NCI-H1417 (cell line): Measurements from ENCODE around the gene CCR7.

Experiments used
- DNase-seq, 3 experiments: peaks; one replicate each; lab custom pipeline; 2025; lab: John Stamatoyannopoulos, UW

The CCR7 gene

GRCh38 chr17:40516581-40517285 lies 48.5 kb downstream of the CCR7 start:
- DNase-seq, result no peak

- DNase-seq, result no peak
Measured at GRCh38 chr17:40515491-40516041, 49.7 kb downstream of the CCR7 start.

GRCh38 chr17:40515011-40515410 lies 50.3 kb downstream of the CCR7 start:
- DNase-seq, result no peak

GRCh38 chr17:40514013-40514875 lies 51.0 kb downstream of the CCR7 start:
- DNase-seq, result no peak

GRCh38 chr17:40511667-40512220 lies 53.5 kb downstream of the CCR7 start:
- no peak for DNase-seq

GRCh38 chr17:40511136-40511535 lies 54.1 kb downstream of the CCR7 start:
- no peak for DNase-seq

- DNase-seq, result peak in 1 of 3 experiments; percentile 12
Measured at GRCh38 chr17:40510328-40510648, 55.0 kb downstream of the CCR7 start.

- DNase-seq, result no peak
Measured at GRCh38 chr17:40509626-40510327, 55.5 kb downstream of the CCR7 start.

GRCh38 chr17:40506786-40507185 lies 58.5 kb downstream of the CCR7 start:
- DNase-seq, result no peak
